Aorta (tissue), 5 donors: Measurements from ENCODE around the gene IGF1R. TPM values are rescaled to one million over a fixed set of nuclear protein-coding genes. Genes with fewer than 3 reads are reported as not detected.

Experiments
- ATAC-seq: fragments of 200-7000 bp; cut with Tn5 transposase; one replicate; pipeline ENCODE4 v1.9.1; 2022; ENCODE audit warnings: moderate library complexity; ENCODE audit not compliant: low FRiP score
- DNase-seq, 2 donors: peaks; one replicate each; pipeline ENCODE4 v3.0.0-alpha.2; 2020
- H3K27ac ChIP-seq, 2 donors: one replicate each; pipeline ENCODE4 v1.5.1; 2013; ENCODE audit warnings: low read length in 2 of 2, mild to moderate bottlenecking in 2 of 2, moderate library complexity in 2 of 2, control low read depth in 1 of 2, inconsistent platforms in 1 of 2, low read depth in 1 of 2
- H3K27me3 ChIP-seq, 2 donors: one replicate each; pipeline ENCODE4 v1.6.1; 2013; ENCODE audit warnings: control low read depth in 1 of 2, low read length in 1 of 2, mild to moderate bottlenecking in 1 of 2, moderate library complexity in 1 of 2; ENCODE audit not compliant: insufficient read depth in 2 of 2, control insufficient read depth in 1 of 2
- H3K36me3 ChIP-seq, 2 donors: one replicate each; pipeline ENCODE4 v1.6.1; 2013; ENCODE audit warnings: control low read depth in 1 of 2, low read length in 1 of 2, mild to moderate bottlenecking in 1 of 2; ENCODE audit not compliant: insufficient read depth in 2 of 2, control insufficient read depth in 1 of 2
- H3K4me1 ChIP-seq, 2 donors: one replicate each; pipeline ENCODE4 v1.6.1; 2013; ENCODE audit warnings: low read length in 2 of 2, control low read depth in 1 of 2, mild to moderate bottlenecking in 1 of 2, moderate library complexity in 1 of 2; ENCODE audit not compliant: insufficient read depth in 2 of 2, control insufficient read depth in 1 of 2
- H3K4me3 ChIP-seq, 2 donors: one replicate each; pipeline ENCODE4 v1.5.1; 2013; ENCODE audit warnings: low read length in 2 of 2, control low read depth in 1 of 2, mild to moderate bottlenecking in 1 of 2
- H3K9me3 ChIP-seq: one replicate; pipeline ENCODE4 v1.6.1; 2013; ENCODE audit warnings: mild to moderate bottlenecking, low read length; ENCODE audit not compliant: control insufficient read depth
- WGBS, 2 donors: extraction: QIAGEN DNeasy Blood & Tissue Kit; methylation state at CpG; one replicate each; pipeline ENCODE4 v1.1.7; 2013; 5-methylcytosine and 5-hydroxymethylcytosine counted together
- intact Hi-C, 2 donors: fragments of 100-400 bp; cut with DNase I; formaldehyde crosslinking; loops; one replicate each; pipeline versions ENCODE4 v1.14.2 to v1.15.0; 2022
- polyA plus RNA-seq, 2 donors: library from polyadenylated mRNA; stranded (reverse); fragments of 200-250 nt; gene quantifications; one replicate each; pipeline ENCODE4 v1.2.3, GENCODE V29; 2013
- total RNA-seq, 2 donors: library from RNA; stranded (reverse); fragmentation: NEBNext Ultra II Directional; extraction: Animal tissue kit (Norgen Biotek cat#: 25700); gene quantifications; one replicate each; pipeline ENCODE4 v1.2.1, GENCODE V29; 2021
- donor health status: healthy with polysubstance abuse.
- donor health status: Bipolar disorder and iron deficiency.
- donor health status: DM: no; HTN: no; CAD: no.
- donor health status: DM: no; HTN: no; CAD: no.
- donor health status: DM: yes; HTN: yes; CAD: no.

The IGF1R gene
- total and polyA plus RNA-seq, 4 donors, result 7.5 to 137 (median 50.7) TPM

GRCh38 chr15:98744506-98744905 lies 96.2 kb downstream of the IGF1R start:
- H3K27ac ChIP-seq, result no peak overlapping the region
- WGBS, 2 donors, result 70 to 88% methylated on average over 2 of the region's 2 CpGs
- DNase-seq, result no peak
- H3K27me3 ChIP-seq, result no peaks in the 10 kb centered on the region
- no peak overlapping the region for H3K4me3 ChIP-seq
- H3K36me3 ChIP-seq, result no peaks in the 10 kb centered on the region
- H3K4me1 ChIP-seq, result peaks cover 2 to 9% of the 10 kb centered on the region in 2 donors
- no peak for ATAC-seq
- H3K9me3 ChIP-seq, result no peaks in the 10 kb centered on the region
- intact Hi-C loops, result no loop called here

GRCh38 chr15:98745179-98745578 lies 96.8 kb downstream of the IGF1R start:
- Histone ChIP-seq H3K4me1 (peaks cover 2 to 9% of the 10 kb centered on the region in 2 donors), H3K9me3 (no peaks in the 10 kb centered on the region), H3K4me3 (no peak overlapping the region), H3K27me3 (no peaks in the 10 kb centered on the region), H3K27ac (no peak overlapping the region), H3K36me3 (no peaks in the 10 kb centered on the region)
- no peak for DNase-seq
- intact Hi-C loops, result no loop called here
- no peak for ATAC-seq
- 78 to 94% methylated on average over 3 of the region's 3 CpGs for WGBS, 2 donors

- intact Hi-C loops, result no loop called here
- ATAC-seq, result no peak
- Histone ChIP-seq H3K4me3 (no peak overlapping the region), H3K9me3 (no peaks in the 10 kb centered on the region), H3K4me1 (peaks cover 2 to 9% of the 10 kb centered on the region in 2 donors), H3K36me3 (no peaks in the 10 kb centered on the region), H3K27ac (no peak overlapping the region), H3K27me3 (no peaks in the 10 kb centered on the region)
- WGBS, 2 donors, result 72 to 76% methylated on average over 10 of the region's 10 CpGs
- DNase-seq, result no peak
Observed at GRCh38 chr15:98745650-98746374, 97.5 kb downstream of the IGF1R start.

- intact Hi-C loops, result no loop called here
- Histone ChIP-seq H3K4me3 (no peak overlapping the region), H3K27ac (no peak overlapping the region), H3K4me1 (peaks cover 4 to 9% of the 10 kb centered on the region in 2 donors), H3K36me3 (no peaks in the 10 kb centered on the region), H3K27me3 (no peaks in the 10 kb centered on the region), H3K9me3 (no peaks in the 10 kb centered on the region)
- no peak for ATAC-seq
- 86 to 89% methylated on average over 8 of the region's 8 CpGs for WGBS, 2 donors
- no peak for DNase-seq
Observed at GRCh38 chr15:98746375-98747155, 98.2 kb downstream of the IGF1R start.

GRCh38 chr15:98751767-98752166 lies 103.4 kb downstream of the IGF1R start:
- no peak overlapping the region for H3K4me3 ChIP-seq

GRCh38 chr15:98753726-98754656 lies 105.7 kb downstream of the IGF1R start:
- H3K27ac ChIP-seq, result peak overlapping the region in 1 of 2 donors; percentile 6
- DNase-seq, result no peak
- no peaks in the 10 kb centered on the region for H3K9me3 ChIP-seq
- whole genome bisulfite sequencing, 2 donors, result 3 to 5% methylated on average over 8 of the region's 8 CpGs
- H3K4me3 ChIP-seq, result peak overlapping the region; percentile 55 to 64
- H3K4me1 ChIP-seq, result peaks cover 3 to 4% of the 10 kb centered on the region in 2 donors
- intact Hi-C loops, result no loop called here
- peak; percentile 64 for ATAC-seq
- H3K27me3 ChIP-seq, result no peaks in the 10 kb centered on the region
- no peaks in the 10 kb centered on the region for H3K36me3 ChIP-seq

More at GRCh38 chr15:98751767-98752166, 103.4 kb downstream of the IGF1R start:
- no peaks in the 10 kb centered on the region for H3K36me3 ChIP-seq
- H3K27me3 ChIP-seq, result no peaks in the 10 kb centered on the region
- H3K4me1 ChIP-seq, result peaks cover 4 to 8% of the 10 kb centered on the region in 2 donors
- H3K27ac ChIP-seq, result no peak overlapping the region
- intact Hi-C loops, result no loop called here
- no peak for ATAC-seq
- 83 to 87% methylated on average over 4 of the region's 4 CpGs for WGBS, 2 donors
- DNase-seq, result no peak
- no peaks in the 10 kb centered on the region for H3K9me3 ChIP-seq

- no peaks in the 10 kb centered on the region for H3K9me3 ChIP-seq
- 63 to 64% methylated on average over 3 of the region's 3 CpGs for WGBS, 2 donors
- ATAC-seq (no peak), DNase-seq (no peak)
- no peak overlapping the region for H3K4me3 ChIP-seq
- H3K4me1 ChIP-seq, result peaks cover 4 to 5% of the 10 kb centered on the region in 2 donors
- H3K27ac ChIP-seq, result peak overlapping the region in 1 of 2 donors; percentile 6
- no peaks in the 10 kb centered on the region for H3K27me3 ChIP-seq
- no peaks in the 10 kb centered on the region for H3K36me3 ChIP-seq
- intact Hi-C loops, result no loop called here
Observed at GRCh38 chr15:98754657-98755022, 106.3 kb downstream of the IGF1R start.

- no peak for DNase-seq
- H3K9me3 ChIP-seq, result no peaks in the 10 kb centered on the region
- H3K36me3 ChIP-seq, result no peaks in the 10 kb centered on the region
- no peak for ATAC-seq
- H3K27ac ChIP-seq, result no peak overlapping the region
- no peaks in the 10 kb centered on the region for H3K27me3 ChIP-seq
- H3K4me1 ChIP-seq, result peaks cover 4 to 6% of the 10 kb centered on the region in 2 donors
- no peak overlapping the region for H3K4me3 ChIP-seq
- intact Hi-C loops, result no loop called here
- 52% methylated on average over 7 of the region's 7 CpGs for WGBS, 2 donors
Observed at GRCh38 chr15:98755138-98755537, 106.8 kb downstream of the IGF1R start.
